GM23338 (cell line): ENCODE results near the gene SC5D.

Source experiments
- CREB1 ChIP-seq: fragments of 250-450 bp; sonication (Bioruptor Pico); IDR thresholded peaks from 2 replicates; pipeline ENCODE4 v1.5.0; 2020; ENCODE audit warnings: low read depth, mild to moderate bottlenecking, moderate library complexity
- CTCF ChIP-seq, 2 experiments: fragments of 200-600 bp in 1 of 2; sonication (generic) in 1 of 2; conservative IDR thresholded peaks; 2 replicates each; pipeline versions ENCODE4 v1.5.1 to v1.6.1; 2016 to 2017; ENCODE audit warnings: antibody characterized with exemption in 2 of 2, low read depth in 2 of 2, mild to moderate bottlenecking in 2 of 2, moderate library complexity in 1 of 2
- EZH2 ChIP-seq: fragments of 200-600 bp; sonication (generic); IDR thresholded peaks from one replicate; pipeline ENCODE4 v1.8.0; 2017; ENCODE audit warnings: antibody characterized with exemption, mild to moderate bottlenecking, low read depth; ENCODE audit not compliant: unreplicated experiment
- EZH2phosphoT487 ChIP-seq: fragments of 200-600 bp; sonication (generic); IDR thresholded peaks from one replicate; pipeline ENCODE4 v1.8.1; 2018; ENCODE audit warnings: antibody characterized with exemption; ENCODE audit not compliant: unreplicated experiment
- NANOG ChIP-seq: IDR thresholded peaks from 2 replicates; pipeline ENCODE4 v1.6.1; 2016; ENCODE audit warnings: antibody characterized with exemption, borderline replicate concordance
- POLR2AphosphoS5 ChIP-seq: IDR thresholded peaks from 2 replicates; pipeline ENCODE4 v1.6.1; 2016; ENCODE audit warnings: antibody characterized with exemption, low read depth
- REST ChIP-seq: IDR thresholded peaks from one replicate; pipeline ENCODE4 v1.6.1; 2018; ENCODE audit warnings: antibody characterized with exemption; ENCODE audit not compliant: unreplicated experiment
- ZNF114 ChIP-seq: fragments of 250-450 bp; sonication (Bioruptor Pico); IDR thresholded peaks from 2 replicates; pipeline ENCODE4 v1.5.0; 2020; ENCODE audit warnings: mild to moderate bottlenecking, moderate library complexity
- ZNF331 ChIP-seq: fragments of 250-450 bp; sonication (Bioruptor Pico); IDR thresholded peaks from 2 replicates; pipeline ENCODE4 v1.5.0; 2020; ENCODE audit warnings: low read depth, mild to moderate bottlenecking, moderate library complexity

GRCh38 chr11:121328176-121328966 is 35.8 kb downstream of the SC5D start:
- TF ChIP-seq CTCF (conservative IDR thresholded peaks at IDR 0.05; ENCODE audit: low read depth in 2 of 2) (no peak), POLR2AphosphoS5 (no peak), REST (no peak), ZNF331 (CRISPR knock-in tag) (no peak), EZH2 (no peak), CREB1 (CRISPR knock-in tag) (no peak), EZH2phosphoT487 (no peak), NANOG (no peak), ZNF114 (CRISPR knock-in tag) (no peak)
